Ammon's horn (tissue), 1 donor: Measurements from ENCODE around the gene GRM5.
A peak's percentile ranks its signal among the peaks of the same experiment; 100 is the strongest.
"Not testable (repeated sequence)": the region's sequence is repeated elsewhere in the genome, so short reads cannot be mapped to it uniquely, and the experiment has no call there.

ENCODE experiments used
- DNase-seq: peaks from one replicate; pipeline ENCODE4 v3.0.0-alpha.2; 2016; ENCODE audit warnings: low spot score

The GRM5 gene

GRCh38 chr11:88838139-88838538 lies 227.6 kb downstream of the GRM5 start:
- DNase-seq = not testable (repeated sequence)

- DNase-seq = not testable (repeated sequence)
These were observed 230.1 kb downstream of the GRM5 start for GRCh38 chr11:88835709-88836108.

GRCh38 chr11:88831303-88831890 lies 234.4 kb downstream of the GRM5 start:
- DNase-seq = no peak

- DNase-seq = no peak
These were observed 238.6 kb downstream of the GRM5 start for GRCh38 chr11:88827018-88827676.

GRCh38 chr11:88819616-88820015 lies 246.2 kb downstream of the GRM5 start:
- no peak for DNase-seq

GRCh38 chr11:88818978-88819377 lies 246.8 kb downstream of the GRM5 start:
- DNase-seq = no peak

GRCh38 chr11:88815505-88815904 lies 250.3 kb downstream of the GRM5 start:
- no peak for DNase-seq

GRCh38 chr11:88814076-88814475 lies 251.7 kb downstream of the GRM5 start:
- DNase-seq = no peak

- no peak for DNase-seq
These were observed 252.4 kb downstream of the GRM5 start for GRCh38 chr11:88813233-88813915.

- DNase-seq = no peak
These were observed 255.2 kb downstream of the GRM5 start for GRCh38 chr11:88810420-88811097.

GRCh38 chr11:88809126-88809525 lies 256.7 kb downstream of the GRM5 start:
- no peak for DNase-seq

GRCh38 chr11:88807349-88807748 lies 258.4 kb downstream of the GRM5 start:
- no peak for DNase-seq

GRCh38 chr11:88806410-88806809 lies 259.4 kb downstream of the GRM5 start:
- no peak for DNase-seq

GRCh38 chr11:88801484-88802123 lies 264.2 kb downstream of the GRM5 start:
- no peak for DNase-seq

- DNase-seq = peak; percentile 66
These were observed 265.8 kb downstream of the GRM5 start for GRCh38 chr11:88799771-88800500.

- DNase-seq = no peak
These were observed 275.6 kb downstream of the GRM5 start for GRCh38 chr11:88790182-88790581.

- DNase-seq = peak; percentile 60
These were observed 286.2 kb downstream of the GRM5 start for GRCh38 chr11:88779577-88779976.

GRCh38 chr11:88770475-88771079 lies 295.2 kb downstream of the GRM5 start:
- no peak for DNase-seq

- DNase-seq = no peak
These were observed 321.6 kb downstream of the GRM5 start for GRCh38 chr11:88744140-88744539.

- no peak for DNase-seq
These were observed 326.3 kb downstream of the GRM5 start for GRCh38 chr11:88739524-88739923.

- DNase-seq = peak; percentile 89
These were observed 356.2 kb downstream of the GRM5 start for GRCh38 chr11:88709567-88709966.
